Right atrium auricular region (tissue), 2 donors: ENCODE data around the gene RLBP1. TPM values are rescaled to one million over a fixed set of nuclear protein-coding genes. Genes with fewer than 3 reads are reported as not detected.

ENCODE experiments used
- DNase-seq: peaks from one replicate; pipeline ENCODE4 v3.0.0-alpha.2; 2019; ENCODE audit warnings: low spot score
- H3K27ac ChIP-seq, 2 donors: fragments of 200-600 bp; sonication (generic); 1 replicate in 1 of 2; 2 replicates in 1 of 2; pipeline ENCODE4 v1.5.1; 2016 to 2019
- H3K27me3 ChIP-seq, 2 donors: fragments of 200-600 bp; sonication (generic); one replicate each; pipeline versions ENCODE4 v1.5.1 to v1.6.0; 2017 to 2019
- H3K36me3 ChIP-seq: fragments of 200-600 bp; sonication (generic); one replicate; pipeline ENCODE4 v1.5.1; 2016
- H3K4me1 ChIP-seq, 2 donors: fragments of 200-600 bp; sonication (generic); one replicate each; pipeline versions ENCODE4 v1.5.1 to v1.6.0; 2017 to 2019
- H3K4me3 ChIP-seq, 2 donors: fragments of 200-600 bp; sonication (generic); 1 replicate in 1 of 2; 2 replicates in 1 of 2; pipeline ENCODE4 v1.5.1; 2017 to 2019; ENCODE audit warnings: mild to moderate bottlenecking in 1 of 2, moderate library complexity in 1 of 2
- H3K9me3 ChIP-seq, 2 donors: fragments of 200-600 bp; sonication (generic); one replicate each; pipeline ENCODE4 v1.5.1; 2019
- total RNA-seq, 2 donors: library from RNA; depleted of rRNA; stranded (reverse); fragments of >200 nt; gene quantifications; one replicate each; pipeline ENCODE4 v1.1.0, GENCODE V29; 2016
- TF ChIP-seq, protein P1 (sequence below), 2 donors: fragments of 200-600 bp; sonication (generic); IDR thresholded peaks; one replicate each; pipeline ENCODE4 v1.5.1; 2019; ENCODE audit warnings: antibody characterized with exemption in 2 of 2

RLBP1 gene
- total RNA-seq, 2 donors from 2014 or later = not detected

DNA sequence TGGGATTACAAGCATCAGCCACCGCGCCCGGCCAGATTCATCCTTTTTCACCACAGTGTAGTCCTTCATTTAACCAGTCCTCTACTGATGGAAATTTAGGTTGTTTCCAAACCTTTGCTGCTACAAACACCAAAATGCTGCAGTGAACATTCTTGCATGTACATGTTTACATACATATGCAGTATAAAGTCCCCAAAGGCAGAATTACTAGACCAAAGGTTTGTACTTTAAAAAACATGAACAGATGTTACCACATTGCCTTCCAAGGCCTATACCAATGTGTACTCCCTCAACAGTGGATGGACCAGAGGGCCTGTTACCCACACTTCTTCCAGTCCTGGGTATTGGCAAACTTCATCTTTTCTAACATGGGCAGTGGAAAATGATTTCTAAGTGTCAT, 51.0 kb downstream of the RLBP1 start:
- H3K27ac ChIP-seq = no peak overlapping the region
- H3K9me3 ChIP-seq = no peaks in the 10 kb centered on the region
- peaks cover 21% of the 10 kb centered on the region for H3K36me3 ChIP-seq
- no peak for DNase-seq
- TF ChIP-seq, protein P1, sequence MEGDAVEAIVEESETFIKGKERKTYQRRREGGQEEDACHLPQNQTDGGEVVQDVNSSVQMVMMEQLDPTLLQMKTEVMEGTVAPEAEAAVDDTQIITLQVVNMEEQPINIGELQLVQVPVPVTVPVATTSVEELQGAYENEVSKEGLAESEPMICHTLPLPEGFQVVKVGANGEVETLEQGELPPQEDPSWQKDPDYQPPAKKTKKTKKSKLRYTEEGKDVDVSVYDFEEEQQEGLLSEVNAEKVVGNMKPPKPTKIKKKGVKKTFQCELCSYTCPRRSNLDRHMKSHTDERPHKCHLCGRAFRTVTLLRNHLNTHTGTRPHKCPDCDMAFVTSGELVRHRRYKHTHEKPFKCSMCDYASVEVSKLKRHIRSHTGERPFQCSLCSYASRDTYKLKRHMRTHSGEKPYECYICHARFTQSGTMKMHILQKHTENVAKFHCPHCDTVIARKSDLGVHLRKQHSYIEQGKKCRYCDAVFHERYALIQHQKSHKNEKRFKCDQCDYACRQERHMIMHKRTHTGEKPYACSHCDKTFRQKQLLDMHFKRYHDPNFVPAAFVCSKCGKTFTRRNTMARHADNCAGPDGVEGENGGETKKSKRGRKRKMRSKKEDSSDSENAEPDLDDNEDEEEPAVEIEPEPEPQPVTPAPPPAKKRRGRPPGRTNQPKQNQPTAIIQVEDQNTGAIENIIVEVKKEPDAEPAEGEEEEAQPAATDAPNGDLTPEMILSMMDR (IDR thresholded peaks at IDR 0.05) = no peak
- H3K4me3 ChIP-seq = no peak overlapping the region
- H3K4me1 ChIP-seq = peaks cover 0 to 45% of the 10 kb centered on the region in 2 donors
- H3K27me3 ChIP-seq = no peaks in the 10 kb centered on the region

DNA sequence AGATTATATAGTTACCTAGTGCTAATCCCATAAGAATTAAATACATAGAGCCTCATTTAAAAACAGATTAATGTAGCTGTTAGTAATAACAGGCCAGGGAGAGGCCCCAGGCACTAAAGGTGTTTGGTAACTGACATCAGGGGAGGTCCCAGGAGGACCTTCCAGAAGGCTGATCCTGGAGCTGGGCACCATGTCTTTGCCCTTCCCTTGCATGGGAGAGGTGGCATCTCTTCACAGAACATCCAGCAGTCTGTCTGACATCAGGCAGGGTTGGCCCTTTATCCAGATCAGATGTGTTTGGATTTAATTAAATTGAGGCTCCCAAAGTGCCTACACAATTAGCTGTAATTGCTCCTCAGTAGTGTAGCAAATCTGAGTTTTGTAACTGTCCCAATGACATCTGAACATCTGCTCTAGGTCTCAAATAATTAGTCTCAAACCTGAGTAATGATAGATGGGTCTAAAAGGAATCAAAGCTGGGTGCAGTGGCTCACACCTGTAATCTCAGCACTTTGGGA, 53.0 kb downstream of the RLBP1 start:
- Histone ChIP-seq H3K27me3 (no peaks in the 10 kb centered on the region), H3K36me3 (peaks cover 30% of the 10 kb centered on the region), H3K4me3 (no peak overlapping the region), H3K4me1 (peaks cover 0 to 41% of the 10 kb centered on the region in 2 donors), H3K9me3 (no peaks in the 10 kb centered on the region), H3K27ac (peak overlapping the region; percentile 59 to 63)
- TF ChIP-seq, protein P1 (IDR thresholded peaks at IDR 0.05) = no peak
- DNase-seq = no peak

DNA sequence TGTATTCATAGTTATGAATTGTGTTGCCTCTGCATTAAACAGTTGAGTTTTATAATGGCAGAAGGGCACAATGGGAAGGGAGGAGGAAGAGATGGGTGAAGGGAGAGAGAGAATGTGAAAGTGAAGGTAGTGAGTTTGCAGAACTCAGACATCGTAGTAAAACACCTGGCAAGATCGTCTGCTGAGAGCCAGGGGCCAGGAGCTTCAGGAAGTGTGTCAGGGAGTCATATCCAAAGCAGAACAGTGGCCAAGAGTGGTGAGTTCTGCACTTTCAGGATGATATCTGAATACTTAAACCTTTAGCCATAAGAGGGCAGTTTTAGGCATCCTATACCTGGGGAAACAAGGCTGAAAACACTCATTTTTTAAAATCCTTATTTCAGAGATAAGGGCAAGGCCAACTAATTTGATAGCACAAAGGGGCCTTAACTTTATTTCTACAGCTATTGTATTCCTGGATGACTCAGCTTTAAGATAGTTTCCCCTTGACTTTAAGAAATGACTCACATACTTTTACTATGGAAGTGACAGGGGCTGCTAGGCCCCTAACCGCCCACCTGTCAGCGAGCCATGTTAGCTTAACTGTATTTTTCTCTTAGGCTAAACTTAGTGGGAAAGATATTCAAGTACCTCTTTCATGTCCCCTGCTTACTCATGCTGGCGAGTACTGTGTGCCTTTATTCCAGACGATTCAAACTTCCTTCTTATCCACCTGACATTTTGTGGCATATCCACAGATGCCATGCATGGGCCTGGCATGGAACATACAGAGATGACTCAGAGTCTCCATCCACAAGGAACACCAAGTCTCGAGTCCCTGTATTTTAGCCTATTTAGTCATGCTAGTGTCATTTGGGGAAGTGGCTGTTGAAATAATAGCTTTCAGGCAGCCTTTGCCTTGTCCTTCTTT, 53.9 kb downstream of the RLBP1 start:
- Histone ChIP-seq H3K4me1 (peaks cover 0 to 47% of the 10 kb centered on the region in 2 donors), H3K9me3 (no peaks in the 10 kb centered on the region)

DNA sequence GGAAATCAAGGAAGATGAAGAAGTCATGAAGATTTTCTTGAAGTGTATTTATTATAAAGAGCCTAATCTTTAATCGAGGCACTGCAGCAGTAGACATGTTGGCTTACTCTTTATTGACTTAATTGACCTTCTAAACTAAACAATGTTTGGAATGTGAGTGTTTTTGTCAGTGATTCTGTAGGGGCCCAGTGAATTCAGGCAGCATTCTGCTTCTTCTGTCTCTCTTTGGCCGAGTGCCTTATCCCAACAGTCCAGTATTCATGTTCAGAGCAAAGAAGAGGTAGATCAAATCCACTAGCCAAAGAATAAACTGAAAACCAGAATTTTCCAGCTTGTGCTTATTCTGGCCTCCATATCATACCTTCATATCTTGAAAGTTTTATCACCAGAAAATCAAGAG, 55.7 kb downstream of the RLBP1 start:
- Histone ChIP-seq H3K36me3 (peaks cover 21% of the 10 kb centered on the region), H3K4me1 (peaks cover 0 to 52% of the 10 kb centered on the region in 2 donors), H3K4me3 (no peak overlapping the region), H3K27ac (peak overlapping the region in 1 of 2 donors; percentile 59), H3K27me3 (no peaks in the 10 kb centered on the region), H3K9me3 (no peaks in the 10 kb centered on the region)
- TF ChIP-seq, protein P1 (IDR thresholded peaks at IDR 0.05) = no peak
- no peak for DNase-seq

More for the DNA sequence above, 53.9 kb downstream of the RLBP1 start:
- Histone ChIP-seq H3K27ac (peak overlapping the region; percentile 59 to 63), H3K4me3 (no peak overlapping the region), H3K27me3 (no peaks in the 10 kb centered on the region), H3K36me3 (peaks cover 25% of the 10 kb centered on the region)
- peak; percentile 70 for DNase-seq
- TF ChIP-seq, protein P1 (IDR thresholded peaks at IDR 0.05) = no peak

DNA sequence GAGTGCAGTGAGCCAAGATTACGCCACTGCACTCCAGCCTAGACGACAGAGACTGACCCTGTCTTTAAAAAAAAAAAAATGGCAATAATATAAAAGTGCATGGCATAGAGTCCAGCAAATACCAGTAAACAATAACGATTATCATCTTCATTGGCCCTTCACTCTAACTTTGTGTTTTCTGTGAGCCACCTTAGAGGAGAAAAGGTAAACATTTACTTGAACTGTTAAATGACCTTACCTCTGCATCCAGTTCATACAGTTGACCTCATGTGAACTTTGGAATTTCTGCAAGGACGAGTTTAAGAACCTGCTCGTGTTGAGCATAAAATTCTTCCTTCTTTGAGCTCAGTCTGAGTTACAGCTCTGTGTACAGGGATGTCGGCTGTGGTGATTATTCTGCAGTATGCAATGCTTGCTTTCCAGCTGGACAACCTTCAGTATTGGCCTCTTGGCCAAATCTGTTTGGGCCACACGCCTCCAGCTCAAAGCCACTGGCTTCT, 56.6 kb downstream of the RLBP1 start:
- Histone ChIP-seq H3K4me1 (peaks cover 0 to 52% of the 10 kb centered on the region in 2 donors), H3K9me3 (no peaks in the 10 kb centered on the region), H3K27ac (no peak overlapping the region), H3K27me3 (no peaks in the 10 kb centered on the region), H3K36me3 (peaks cover 21% of the 10 kb centered on the region), H3K4me3 (no peak overlapping the region)
- TF ChIP-seq, protein P1 (IDR thresholded peaks at IDR 0.05) = no peak
- no peak for DNase-seq
